ENCODE measurements around the gene KCNQ5. TPM values are rescaled to one million over a fixed set of nuclear protein-coding genes. Genes with fewer than 3 reads are reported as not detected.

The KCNQ5 gene
- total and polyA plus RNA-seq, 2 of the 8 experiments (the other 6 are each of a cell fraction or from before 2014, with no cell fraction given): 0.83 to 1.2 TPM

- 0 out of 2 replicates have a peak overlapping the region, but pooled peaks have one; percentile 22 for H2AFZ ChIP-seq (ENCODE audit: low read length)
- no peak overlapping the region for H3K4me2 ChIP-seq (ENCODE audit: insufficient read depth in 1 of 2, low read depth in 2 of 2, low read length in 2 of 2)
- FAIRE-seq: no peak
- peaks cover 0 to 3% (median 0%) of the 10 kb centered on the region in 4 experiments; a peak in 3 of 7 replicates for H3K4me1 ChIP-seq (replicated peaks in 1 of 4; ENCODE audit: control insufficient read depth in 3 of 4, insufficient read depth in 4 of 4, low read length in 3 of 4)
- no peak overlapping the region for H4K8ac ChIP-seq (ENCODE audit: extremely low read depth, insufficient read depth, low read length)
- no peak overlapping the region for H3K18ac ChIP-seq (ENCODE audit: extremely low read depth, low read length)
- no peak overlapping the region for H3K9ac ChIP-seq (replicated peaks in 1 of 4; ENCODE audit: extremely low read depth in 1 of 4, low read depth in 3 of 4, low read length in 3 of 4)
- H4K20me1 ChIP-seq (replicated peaks in 1 of 2; ENCODE audit: control insufficient read depth in 1 of 2, insufficient read depth in 2 of 2, low read length in 2 of 2): no peaks in the 10 kb centered on the region
- H2BK20ac ChIP-seq (ENCODE audit: low read length): no peak overlapping the region
- H3K36me3 ChIP-seq (ENCODE audit: control insufficient read depth in 2 of 4, insufficient read depth in 4 of 4, low read length in 3 of 4): no peaks in the 10 kb centered on the region
- no peaks in the 10 kb centered on the region for H3K27me3 ChIP-seq (replicated peaks in 1 of 4; ENCODE audit: control insufficient read depth in 3 of 4, extremely low read depth in 1 of 4, insufficient read depth in 3 of 4, low read length in 3 of 4)
- H2BK120ac ChIP-seq (replicated peaks; ENCODE audit: low read depth, low read length): no peak overlapping the region
- H2BK15ac ChIP-seq (ENCODE audit: low read length): no peak overlapping the region
- no peak overlapping the region for H3K4me3 ChIP-seq (ENCODE audit: extremely low read depth in 1 of 4, insufficient read depth in 2 of 4, low read depth in 3 of 4, low read length in 4 of 4)
- H3K23ac ChIP-seq (ENCODE audit: insufficient read length): no peak overlapping the region
- H4K91ac ChIP-seq (replicated peaks; ENCODE audit: insufficient read length, low read length): no peak overlapping the region
- no peaks in the 10 kb centered on the region for H3K23me2 ChIP-seq (ENCODE audit: low read depth, low read length)
- no peak overlapping the region for H2BK5ac ChIP-seq (ENCODE audit: low read depth, low read length)
- H3K27ac ChIP-seq (ENCODE audit: low read depth, low read length): no peak overlapping the region
- CTCF ChIA-PET (ENCODE audit: partially characterized antibody): no interaction called here
- no peak overlapping the region for H2BK12ac ChIP-seq (ENCODE audit: low read depth, low read length)
- H3K79me2 ChIP-seq (ENCODE audit: control insufficient read depth in 1 of 2, insufficient read depth in 2 of 2, low read length in 2 of 2): no peaks in the 10 kb centered on the region
- no peaks in the 10 kb centered on the region for H3K79me1 ChIP-seq (ENCODE audit: low read depth, low read length)
- no peak overlapping the region for H2AK5ac ChIP-seq (ENCODE audit: low read depth, low read length)
- H3K4ac ChIP-seq (replicated peaks; ENCODE audit: insufficient read length, low read depth, low read length): no peak overlapping the region
- DNase-seq (ENCODE audit: low read depth in 1 of 2, low spot score in 2 of 2): no peak
- no peak overlapping the region for H3K56ac ChIP-seq (replicated peaks; ENCODE audit: insufficient read length, low read depth, low read length)
- no peaks in the 10 kb centered on the region for H3K9me3 ChIP-seq (ENCODE audit: insufficient read depth in 2 of 2, low read depth in 1 of 2, low read length in 1 of 2)
- POLR2A ChIA-PET (ENCODE audit: partially characterized antibody): no interaction called here
- WGBS, 2 experiments (ENCODE audit: extremely low coverage in 1 of 2, insufficient coverage in 1 of 2, insufficient read length in 1 of 2, insufficient replicate concordance in 2 of 2, low coverage in 1 of 2, low lambda C conversion rate in 2 of 2, missing lambda C conversion rate in 1 of 2): 93% methylated on average over 7 of the region's 7 CpGs; no CpG with 5 or more reads in 1 of the 2 experiments
- no peak overlapping the region for H3K14ac ChIP-seq (ENCODE audit: insufficient read length)
- no peak overlapping the region for H4K5ac ChIP-seq (ENCODE audit: insufficient read length, low read depth, low read length)
- no peak for TF ChIP-seq POLR2AphosphoS5 (IDR thresholded peaks at IDR 0.05; ENCODE audit: low read depth, low read length)
- TF ChIP-seq BRCA1 (IDR thresholded peaks at IDR 0.05; ENCODE audit: low read depth, low read length): no peak
- TF ChIP-seq ATF3 (IDR thresholded peaks at IDR 0.05; ENCODE audit: insufficient read depth, low read depth, low read length): no peak
- TF ChIP-seq PHF8 (conservative IDR thresholded peaks at IDR 0.05; ENCODE audit: low read depth, low read length): no peak
- TF ChIP-seq CBX5 (IDR thresholded peaks at IDR 0.05; ENCODE audit: low read depth, low read length): no peak
- TF ChIP-seq FOSL1 (IDR thresholded peaks at IDR 0.05; ENCODE audit: insufficient read depth, low read depth, low read length): no peak
- no peak for TF ChIP-seq CTBP2 (IDR thresholded peaks at IDR 0.05; ENCODE audit: borderline replicate concordance, insufficient read depth, insufficient read length, low read length)
- TF ChIP-seq NANOG (IDR thresholded peaks at IDR 0.05; ENCODE audit: insufficient read depth, low read depth, low read length, poor library complexity, severe bottlenecking): no peak
- TF ChIP-seq TCF12 (IDR thresholded peaks at IDR 0.05; ENCODE audit: low read depth, low read length): no peak
- no peak for TF ChIP-seq GABPA (IDR thresholded peaks at IDR 0.05; ENCODE audit: borderline replicate concordance, insufficient read depth, low read length)
- TF ChIP-seq CBX8 (IDR thresholded peaks at IDR 0.05; ENCODE audit: borderline replicate concordance, low read depth, low read length): no peak
- TF ChIP-seq EGR1 (IDR thresholded peaks at IDR 0.05; ENCODE audit: borderline replicate concordance, low read depth, low read length): no peak
- TF ChIP-seq EP300 (IDR thresholded peaks at IDR 0.05; ENCODE audit: borderline replicate concordance in 1 of 2, low read depth in 2 of 2, low read length in 2 of 2): no peak
- no peak for TF ChIP-seq SUZ12 (IDR thresholded peaks at IDR 0.05; ENCODE audit: low read length)
Measured at GRCh38 chr6:73194744-73195143, 572.9 kb downstream of the KCNQ5 start.

Measured in H1 (cell line).